H9 (cell line): ENCODE data around the gene MROH7. TPM values are rescaled to one million over a fixed set of nuclear protein-coding genes. Genes with fewer than 3 reads are reported as not detected.

Experiments used
- DNase-seq: peaks from one replicate; pipeline ENCODE4 v3.0.0-alpha.2; 2017
- H2AFZ ChIP-seq: one replicate; pipeline ENCODE4 v1.6.1; 2013; ENCODE audit warnings: mild to moderate bottlenecking, low read length, control low read depth, moderate library complexity
- H2AK5ac ChIP-seq: 2 replicates; pipeline ENCODE4 v1.6.1; 2013; ENCODE audit warnings: low read length, control low read depth, mixed read lengths; ENCODE audit not compliant: insufficient read length
- H2BK120ac ChIP-seq: one replicate; pipeline ENCODE4 v1.6.1; 2013; ENCODE audit warnings: low read depth, mild to moderate bottlenecking, low read length, control low read depth, inconsistent platforms; ENCODE audit not compliant: poor library complexity, severe bottlenecking
- H2BK12ac ChIP-seq: 2 replicates; pipeline ENCODE4 v1.6.1; 2013; ENCODE audit warnings: low read length, control low read depth, mixed read lengths, low read depth; ENCODE audit not compliant: insufficient read length
- H2BK15ac ChIP-seq: 2 replicates; pipeline ENCODE4 v1.6.1; 2013; ENCODE audit warnings: low read depth, low read length, control low read depth
- H2BK20ac ChIP-seq: one replicate; pipeline ENCODE4 v1.6.1; 2013; ENCODE audit warnings: low read depth, mild to moderate bottlenecking, low read length, control low read depth, inconsistent platforms; ENCODE audit not compliant: poor library complexity, severe bottlenecking
- H2BK5ac ChIP-seq: 2 replicates; pipeline ENCODE4 v1.6.1; 2013; ENCODE audit warnings: low read length, control low read depth, mixed read lengths; ENCODE audit not compliant: insufficient read length
- H3K14ac ChIP-seq: 2 replicates; pipeline ENCODE4 v1.6.1; 2013; ENCODE audit warnings: low read length, control low read depth; ENCODE audit not compliant: insufficient read depth
- H3K18ac ChIP-seq: 2 replicates; pipeline ENCODE4 v1.6.1; 2013; ENCODE audit warnings: low read depth, mild to moderate bottlenecking, mixed read lengths, low read length, control low read depth; ENCODE audit not compliant: insufficient read length
- H3K23ac ChIP-seq: 2 replicates; pipeline ENCODE4 v1.6.1; 2013; ENCODE audit warnings: low read length, control low read depth, mixed read lengths, low read depth; ENCODE audit not compliant: insufficient read length
- H3K23me2 ChIP-seq: 2 replicates; pipeline ENCODE4 v1.6.1; 2013; ENCODE audit warnings: low read depth, mild to moderate bottlenecking, mixed read lengths, low read length, control low read depth; ENCODE audit not compliant: insufficient read length, poor library complexity, severe bottlenecking
- H3K27ac ChIP-seq: 2 replicates; pipeline ENCODE4 v1.5.1; 2013; ENCODE audit warnings: low read length, control low read depth, mixed read lengths, low read depth; ENCODE audit not compliant: insufficient read length
- H3K27me3 ChIP-seq: 2 replicates; pipeline ENCODE4 v1.6.1; 2013; ENCODE audit warnings: low read length, control low read depth, inconsistent platforms; ENCODE audit not compliant: insufficient read depth
- H3K4ac ChIP-seq: 2 replicates; pipeline ENCODE4 v1.6.1; 2013; ENCODE audit warnings: low read depth, mild to moderate bottlenecking, control low read depth, inconsistent platforms, low read length, moderate library complexity
- H3K4me1 ChIP-seq: 2 replicates; pipeline ENCODE4 v1.6.1; 2013; ENCODE audit warnings: low read length, control low read depth, inconsistent platforms; ENCODE audit not compliant: insufficient read depth
- H3K4me2 ChIP-seq: 2 replicates; pipeline ENCODE4 v1.6.1; 2013; ENCODE audit warnings: low read length, control low read depth, mixed read lengths; ENCODE audit not compliant: insufficient read length, insufficient read depth
- H3K56ac ChIP-seq: 2 replicates; pipeline ENCODE4 v1.6.1; 2013; ENCODE audit warnings: low read depth, mild to moderate bottlenecking, mixed read lengths, low read length, control low read depth; ENCODE audit not compliant: insufficient read length
- H3K79me1 ChIP-seq: 2 replicates; pipeline ENCODE4 v1.6.1; 2013; ENCODE audit warnings: low read depth, mild to moderate bottlenecking, moderate library complexity, low read length, control low read depth, inconsistent platforms; ENCODE audit not compliant: insufficient read depth, poor library complexity, severe bottlenecking
- H3K79me2 ChIP-seq: 2 replicates; pipeline ENCODE4 v1.6.1; 2013; ENCODE audit warnings: low read length, control low read depth, inconsistent platforms; ENCODE audit not compliant: insufficient read depth
- H3K9ac ChIP-seq: 2 replicates; pipeline ENCODE4 v1.6.1; 2013; ENCODE audit warnings: low read length, control low read depth, mixed read lengths; ENCODE audit not compliant: insufficient read length; ENCODE audit errors: extremely low read depth
- H3K9me3 ChIP-seq: one replicate; pipeline ENCODE4 v1.6.1; 2013; ENCODE audit warnings: low read depth, low read length, inconsistent platforms; ENCODE audit not compliant: control insufficient read depth
- H3T11ph ChIP-seq: one replicate; pipeline ENCODE4 v1.6.1; 2013; ENCODE audit warnings: mild to moderate bottlenecking, low read length, control low read depth, inconsistent platforms
- H4K20me1 ChIP-seq: one replicate; pipeline ENCODE4 v1.6.1; 2013; ENCODE audit not compliant: control insufficient read depth, insufficient read length, insufficient read depth
- H4K5ac ChIP-seq: 2 replicates; pipeline ENCODE4 v1.6.1; 2013; ENCODE audit warnings: low read depth, mild to moderate bottlenecking, mixed read lengths, low read length, control low read depth; ENCODE audit not compliant: insufficient read length
- H4K8ac ChIP-seq: replicated peaks from 2 replicates; pipeline ENCODE4 v1.6.1; 2013; ENCODE audit warnings: low read length, control low read depth, mixed read lengths, low read depth; ENCODE audit not compliant: insufficient read length
- H4K91ac ChIP-seq: 2 replicates; pipeline ENCODE4 v1.6.1; 2013; ENCODE audit warnings: low read depth, mild to moderate bottlenecking, moderate library complexity, mixed read lengths, low read length, control low read depth; ENCODE audit not compliant: insufficient read length
- H3K27ac Mint-ChIP-seq, 3 experiments: 2 replicates in 2 of 3; 3 replicates in 1 of 3; pipeline ENCODE4 v1.8.0; 2020 to 2021; ENCODE audit warnings: mixed read lengths in 3 of 3, mild to moderate bottlenecking in 1 of 3, moderate library complexity in 1 of 3
- H3K27me3 Mint-ChIP-seq: 2 replicates; pipeline ENCODE4 v1.8.0; 2021; ENCODE audit warnings: low read depth, mild to moderate bottlenecking, moderate library complexity, mixed read lengths
- H3K36me3 Mint-ChIP-seq, 3 experiments: 2 replicates in 2 of 3; 3 replicates in 1 of 3; pipeline ENCODE4 v1.8.0; 2020 to 2021; ENCODE audit warnings: low read depth in 3 of 3, mixed read lengths in 3 of 3; ENCODE audit not compliant: insufficient read depth in 1 of 3
- H3K4me1 Mint-ChIP-seq, 2 experiments: 2 replicates each; pipeline ENCODE4 v1.8.0; 2020; ENCODE audit warnings: mixed read lengths in 2 of 2
- H3K4me3 Mint-ChIP-seq, 2 experiments: 2 replicates in 1 of 2; 3 replicates in 1 of 2; pipeline ENCODE4 v1.8.0; 2020 to 2021; ENCODE audit warnings: mild to moderate bottlenecking in 2 of 2, mixed read lengths in 2 of 2, moderate library complexity in 1 of 2
- H3K9me3 Mint-ChIP-seq, 2 experiments: 2 replicates in 1 of 2; 3 replicates in 1 of 2; pipeline ENCODE4 v1.8.0; 2020; ENCODE audit warnings: mild to moderate bottlenecking in 2 of 2, mixed read lengths in 2 of 2, moderate library complexity in 1 of 2
- total RNA-seq: library from RNA; stranded (reverse); gene quantifications from 2 replicates; pipeline ENCODE4 v1.2.1, GENCODE V29; 2021
- TF ChIP-seq, protein P1 (sequence below): fragments of 200-600 bp; sonication (generic); conservative IDR thresholded peaks from 3 replicates; pipeline ENCODE4 v1.8.0; 2021; ENCODE audit warnings: antibody characterized with exemption, mild to moderate bottlenecking

Gene MROH7
- total RNA-seq, 1 experiment from 2014 or later, result 0.09 TPM

DNA sequence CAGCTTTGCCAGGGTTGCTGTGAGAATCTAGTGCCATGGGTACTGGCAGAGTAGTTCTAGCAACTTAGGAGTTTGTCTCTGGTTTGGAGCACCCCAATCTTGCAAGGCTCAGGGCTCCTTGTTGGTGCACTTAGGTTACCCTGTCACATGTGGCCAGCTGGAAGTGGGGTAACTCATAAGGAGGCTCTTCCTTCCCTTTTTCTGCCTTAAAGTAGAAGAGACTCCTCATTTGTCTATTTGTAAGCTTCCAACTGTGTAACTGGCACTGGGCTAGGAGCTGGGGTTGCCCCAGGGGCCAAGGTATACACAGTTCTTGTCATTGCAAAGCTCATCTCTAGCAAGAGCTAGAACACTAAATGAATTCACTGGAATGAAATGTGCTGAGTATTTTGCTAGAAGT lies 10.6 kb downstream of the MROH7 start:
- H3K4me3 Mint-ChIP-seq, result no peak overlapping the region

More for the DNA sequence above, 10.6 kb downstream of the MROH7 start:
- no peak overlapping the region for H3K4ac ChIP-seq
- no peaks in the 10 kb centered on the region; the same call in 1 of the 2 replicates for H3K27me3 ChIP-seq
- H3K56ac ChIP-seq, result no peak overlapping the region
- H2BK12ac ChIP-seq, result no peak overlapping the region
- DNase-seq, result no peak
- H3T11ph ChIP-seq, result no peak overlapping the region
- H2BK15ac ChIP-seq, result no peak overlapping the region
- TF ChIP-seq, protein P1, sequence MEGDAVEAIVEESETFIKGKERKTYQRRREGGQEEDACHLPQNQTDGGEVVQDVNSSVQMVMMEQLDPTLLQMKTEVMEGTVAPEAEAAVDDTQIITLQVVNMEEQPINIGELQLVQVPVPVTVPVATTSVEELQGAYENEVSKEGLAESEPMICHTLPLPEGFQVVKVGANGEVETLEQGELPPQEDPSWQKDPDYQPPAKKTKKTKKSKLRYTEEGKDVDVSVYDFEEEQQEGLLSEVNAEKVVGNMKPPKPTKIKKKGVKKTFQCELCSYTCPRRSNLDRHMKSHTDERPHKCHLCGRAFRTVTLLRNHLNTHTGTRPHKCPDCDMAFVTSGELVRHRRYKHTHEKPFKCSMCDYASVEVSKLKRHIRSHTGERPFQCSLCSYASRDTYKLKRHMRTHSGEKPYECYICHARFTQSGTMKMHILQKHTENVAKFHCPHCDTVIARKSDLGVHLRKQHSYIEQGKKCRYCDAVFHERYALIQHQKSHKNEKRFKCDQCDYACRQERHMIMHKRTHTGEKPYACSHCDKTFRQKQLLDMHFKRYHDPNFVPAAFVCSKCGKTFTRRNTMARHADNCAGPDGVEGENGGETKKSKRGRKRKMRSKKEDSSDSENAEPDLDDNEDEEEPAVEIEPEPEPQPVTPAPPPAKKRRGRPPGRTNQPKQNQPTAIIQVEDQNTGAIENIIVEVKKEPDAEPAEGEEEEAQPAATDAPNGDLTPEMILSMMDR, result no peak
- H2AFZ ChIP-seq, result no peak overlapping the region
- no peak overlapping the region for H2BK5ac ChIP-seq
- Mint-ChIP-seq H3K9me3 (no peaks in the 10 kb centered on the region; a peak in 1 of 5 replicates), H3K27me3 (peaks cover 20% of the 10 kb centered on the region), H3K36me3 (no peaks in the 10 kb centered on the region), H3K4me1 (peaks cover 5 to 8% of the 10 kb centered on the region in 2 experiments), H3K27ac (no peak overlapping the region)
- no peak overlapping the region for H3K4me2 ChIP-seq
- no peaks in the 10 kb centered on the region for H3K23me2 ChIP-seq
- H3K79me1 ChIP-seq, result no peaks in the 10 kb centered on the region
- no peak overlapping the region for H3K18ac ChIP-seq
- H4K8ac ChIP-seq, result no peak overlapping the region
- H4K5ac ChIP-seq, result no peak overlapping the region
- no peak overlapping the region for H2AK5ac ChIP-seq
- H3K4me1 ChIP-seq, result no peaks in the 10 kb centered on the region
- H4K91ac ChIP-seq, result no peak overlapping the region
- no peaks in the 10 kb centered on the region for H3K79me2 ChIP-seq
- H2BK20ac ChIP-seq, result no peak overlapping the region
- H4K20me1 ChIP-seq, result no peaks in the 10 kb centered on the region
- H3K27ac ChIP-seq, result no peak overlapping the region
- no peaks in the 10 kb centered on the region for H3K9me3 ChIP-seq
- H3K14ac ChIP-seq, result no peak overlapping the region
- no peak overlapping the region for H2BK120ac ChIP-seq
- no peak overlapping the region for H3K9ac ChIP-seq
- no peak overlapping the region for H3K23ac ChIP-seq
